ENCODE measurements around the gene TAF11. TPM values are rescaled to one million over a fixed set of nuclear protein-coding genes. Genes with fewer than 3 reads are reported as not detected.
"Not testable (repeated sequence)": the region's sequence is repeated elsewhere in the genome, so short reads cannot be mapped to it uniquely, and the experiment has no call there.

The TAF11 gene
- total RNA-seq, 1 experiment from 2014 or later = 49.4 TPM

GRCh38 chr6:34888514-34888856 lies 643 bp upstream of the TAF11 start:
- H3K4me1 ChIP-seq (ENCODE audit: insufficient read depth, low read length) = no peaks in the 10 kb centered on the region
- TF ChIP-seq CTCF (conservative IDR thresholded peaks at IDR 0.05) = no peak
- H4K20me1 ChIP-seq (ENCODE audit: control insufficient read depth, insufficient read depth, insufficient read length) = no peaks in the 10 kb centered on the region
- H4K91ac ChIP-seq (ENCODE audit: insufficient read length, low read depth, low read length) = no peak overlapping the region
- peak overlapping the region; percentile 87 for H3K9ac ChIP-seq (ENCODE audit: extremely low read depth, insufficient read length, low read length)
- no peak overlapping the region for H4K5ac ChIP-seq (ENCODE audit: insufficient read length, low read depth, low read length)
- H3K4me2 ChIP-seq (ENCODE audit: insufficient read depth, insufficient read length, low read length) = peak overlapping the region; percentile 93
- H3K36me3 Mint-ChIP-seq (ENCODE audit: insufficient read depth in 1 of 3, low read depth in 3 of 3) = peaks cover 9 to 26% (median 21%) of the 10 kb centered on the region in 3 experiments
- peak overlapping the region; percentile 27 for H2BK120ac ChIP-seq (ENCODE audit: low read depth, low read length, poor library complexity, severe bottlenecking)
- peak overlapping the region; percentile 27; the same call in 1 of the 2 replicates for H3K14ac ChIP-seq (ENCODE audit: insufficient read depth, low read length)
- H2BK12ac ChIP-seq (ENCODE audit: insufficient read length, low read depth, low read length) = no peak overlapping the region
- H2BK5ac ChIP-seq (ENCODE audit: insufficient read length, low read length) = peak overlapping the region; percentile 11
- H3K23ac ChIP-seq (ENCODE audit: insufficient read length, low read depth, low read length) = no peak overlapping the region
- no peak overlapping the region for H3K4ac ChIP-seq (ENCODE audit: low read depth, low read length)
- H3K4me1 Mint-ChIP-seq = peaks cover 18 to 19% of the 10 kb centered on the region in 2 experiments
- peaks cover 13% of the 10 kb centered on the region for H3K23me2 ChIP-seq (ENCODE audit: insufficient read length, low read depth, low read length, poor library complexity, severe bottlenecking)
- no peak overlapping the region for H3T11ph ChIP-seq (ENCODE audit: low read length)
- peak overlapping the region; percentile 69 for H3K18ac ChIP-seq (ENCODE audit: insufficient read length, low read depth, low read length)
- peak overlapping the region; percentile 88 for H3K27ac ChIP-seq (ENCODE audit: insufficient read length, low read depth, low read length)
- H2AK5ac ChIP-seq (ENCODE audit: insufficient read length, low read length) = no peak overlapping the region
- H3K9me3 Mint-ChIP-seq = peaks cover 0 to 4% of the 10 kb centered on the region in 2 experiments; a peak in 1 of 5 replicates
- no CpG with 5 or more reads among the region's 5 CpGs for WGBS (ENCODE audit: extremely low coverage, insufficient read length, low lambda C conversion rate)
- H3K56ac ChIP-seq (ENCODE audit: insufficient read length, low read depth, low read length) = no peak overlapping the region
- no peak overlapping the region for H2BK15ac ChIP-seq (ENCODE audit: low read depth, low read length)
- peaks cover 12% of the 10 kb centered on the region for H3K79me2 ChIP-seq (ENCODE audit: insufficient read depth, low read length)
- H4K8ac ChIP-seq (replicated peaks; ENCODE audit: insufficient read length, low read depth, low read length) = no peak overlapping the region
- peaks cover 3% of the 10 kb centered on the region for H3K79me1 ChIP-seq (ENCODE audit: insufficient read depth, low read depth, low read length, poor library complexity, severe bottlenecking)
- H3K27ac Mint-ChIP-seq = peak overlapping the region; percentile 97 to 99 (median 99)
- H3K4me3 Mint-ChIP-seq = peak overlapping the region; percentile 99 to 100
- H2BK20ac ChIP-seq (ENCODE audit: low read depth, low read length, poor library complexity, severe bottlenecking) = no peak overlapping the region
- H3K9me3 ChIP-seq (ENCODE audit: control insufficient read depth, low read depth, low read length) = no peaks in the 10 kb centered on the region
- no peak for DNase-seq
- H3K27me3 ChIP-seq (ENCODE audit: insufficient read depth, low read length) = no peaks in the 10 kb centered on the region
- H3K27me3 Mint-ChIP-seq (ENCODE audit: low read depth) = no peaks in the 10 kb centered on the region
- no peak overlapping the region for H2AFZ ChIP-seq (ENCODE audit: low read length)

DNA sequence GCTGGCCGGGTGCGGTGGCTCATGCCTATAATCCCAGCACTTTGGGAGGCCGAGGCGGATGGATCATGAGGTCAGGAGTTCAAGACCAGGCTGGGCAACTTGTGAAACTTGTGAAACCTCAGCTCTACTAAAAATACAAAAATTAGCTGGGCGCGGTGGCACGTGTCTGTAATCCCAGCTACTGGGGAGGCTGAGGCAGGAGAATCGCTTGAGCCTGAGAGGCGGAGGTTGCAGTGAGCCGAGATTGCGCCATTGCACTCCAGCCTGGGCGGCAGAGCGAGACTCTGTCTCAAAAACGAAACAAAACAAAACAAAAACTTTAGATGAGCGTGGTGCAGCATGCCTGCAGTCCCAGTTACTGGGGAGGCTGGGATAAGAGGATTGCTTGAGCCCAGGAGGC lies 2.0 kb downstream of the TAF11 start:
- not testable (repeated sequence) for H3K56ac ChIP-seq (ENCODE audit: insufficient read length, low read depth, low read length); H3K27me3 ChIP-seq (ENCODE audit: insufficient read depth, low read length); H3K23ac ChIP-seq (ENCODE audit: insufficient read length, low read depth, low read length); H3K79me1 ChIP-seq (ENCODE audit: insufficient read depth, low read depth, low read length, poor library complexity, severe bottlenecking); H2BK5ac ChIP-seq (ENCODE audit: insufficient read length, low read length); H3K79me2 ChIP-seq (ENCODE audit: insufficient read depth, low read length); H3K9me3 ChIP-seq (ENCODE audit: control insufficient read depth, low read depth, low read length); H4K5ac ChIP-seq (ENCODE audit: insufficient read length, low read depth, low read length); H3K27ac ChIP-seq (ENCODE audit: insufficient read length, low read depth, low read length); H3K14ac ChIP-seq (ENCODE audit: insufficient read depth, low read length); DNase-seq; H3K4me2 ChIP-seq (ENCODE audit: insufficient read depth, insufficient read length, low read length); H2BK12ac ChIP-seq (ENCODE audit: insufficient read length, low read depth, low read length); H3K27me3 Mint-ChIP-seq (ENCODE audit: low read depth); H2BK120ac ChIP-seq (ENCODE audit: low read depth, low read length, poor library complexity, severe bottlenecking); H3K9ac ChIP-seq (ENCODE audit: extremely low read depth, insufficient read length, low read length); H2BK20ac ChIP-seq (ENCODE audit: low read depth, low read length, poor library complexity, severe bottlenecking); H2AFZ ChIP-seq (ENCODE audit: low read length); H3K18ac ChIP-seq (ENCODE audit: insufficient read length, low read depth, low read length); H4K8ac ChIP-seq (replicated peaks; ENCODE audit: insufficient read length, low read depth, low read length); H3T11ph ChIP-seq (ENCODE audit: low read length); H2AK5ac ChIP-seq (ENCODE audit: insufficient read length, low read length); H2BK15ac ChIP-seq (ENCODE audit: low read depth, low read length); H4K91ac ChIP-seq (ENCODE audit: insufficient read length, low read depth, low read length); H3K4me1 ChIP-seq (ENCODE audit: insufficient read depth, low read length); H3K9me3 Mint-ChIP-seq; H4K20me1 ChIP-seq (ENCODE audit: control insufficient read depth, insufficient read depth, insufficient read length); H3K4ac ChIP-seq (ENCODE audit: low read depth, low read length)
- Mint-ChIP-seq H3K4me3 (peak overlapping the region; percentile 38 to 99; a peak in 3 of 5 replicates), H3K27ac (peak overlapping the region in 1 of 3 experiments; percentile 55; a peak in 1 of 7 replicates), H3K36me3 (ENCODE audit: insufficient read depth in 1 of 3, low read depth in 3 of 3) (peaks cover 13 to 30% (median 28%) of the 10 kb centered on the region in 3 experiments), H3K4me1 (peaks cover 13 to 15% of the 10 kb centered on the region in 2 experiments)
- WGBS (ENCODE audit: extremely low coverage, insufficient read length, low lambda C conversion rate) = no CpG with 5 or more reads among the region's 15 CpGs
- H3K23me2 ChIP-seq (ENCODE audit: insufficient read length, low read depth, low read length, poor library complexity, severe bottlenecking) = peaks cover 13% of the 10 kb centered on the region
